Activated naive CD4-positive, alpha-beta T cell treated with anti-CD3 and anti-CD28 coated beads, Interleukin-2, amount 50 U/mL, for 24 hours (primary cell): ENCODE results near the gene ASPG.

Source experiments
- H3K27ac Mint-ChIP-seq: one replicate; pipeline ENCODE4 v1.8.0; 2021; ENCODE audit warnings: mild to moderate bottlenecking, mixed read lengths
- H3K27me3 Mint-ChIP-seq: one replicate; pipeline ENCODE4 v1.8.0; 2021; ENCODE audit warnings: mixed read lengths
- H3K36me3 Mint-ChIP-seq: one replicate; pipeline ENCODE4 v1.8.0; 2021; ENCODE audit warnings: mixed read lengths
- H3K4me1 Mint-ChIP-seq: one replicate; pipeline ENCODE4 v1.8.0; 2021; ENCODE audit warnings: mixed read lengths
- H3K4me3 Mint-ChIP-seq: one replicate; pipeline ENCODE4 v1.8.0; 2021; ENCODE audit warnings: mild to moderate bottlenecking, mixed read lengths
- H3K9me3 Mint-ChIP-seq: one replicate; pipeline ENCODE4 v1.8.0; 2021; ENCODE audit warnings: mixed read lengths

Gene ASPG

DNA sequence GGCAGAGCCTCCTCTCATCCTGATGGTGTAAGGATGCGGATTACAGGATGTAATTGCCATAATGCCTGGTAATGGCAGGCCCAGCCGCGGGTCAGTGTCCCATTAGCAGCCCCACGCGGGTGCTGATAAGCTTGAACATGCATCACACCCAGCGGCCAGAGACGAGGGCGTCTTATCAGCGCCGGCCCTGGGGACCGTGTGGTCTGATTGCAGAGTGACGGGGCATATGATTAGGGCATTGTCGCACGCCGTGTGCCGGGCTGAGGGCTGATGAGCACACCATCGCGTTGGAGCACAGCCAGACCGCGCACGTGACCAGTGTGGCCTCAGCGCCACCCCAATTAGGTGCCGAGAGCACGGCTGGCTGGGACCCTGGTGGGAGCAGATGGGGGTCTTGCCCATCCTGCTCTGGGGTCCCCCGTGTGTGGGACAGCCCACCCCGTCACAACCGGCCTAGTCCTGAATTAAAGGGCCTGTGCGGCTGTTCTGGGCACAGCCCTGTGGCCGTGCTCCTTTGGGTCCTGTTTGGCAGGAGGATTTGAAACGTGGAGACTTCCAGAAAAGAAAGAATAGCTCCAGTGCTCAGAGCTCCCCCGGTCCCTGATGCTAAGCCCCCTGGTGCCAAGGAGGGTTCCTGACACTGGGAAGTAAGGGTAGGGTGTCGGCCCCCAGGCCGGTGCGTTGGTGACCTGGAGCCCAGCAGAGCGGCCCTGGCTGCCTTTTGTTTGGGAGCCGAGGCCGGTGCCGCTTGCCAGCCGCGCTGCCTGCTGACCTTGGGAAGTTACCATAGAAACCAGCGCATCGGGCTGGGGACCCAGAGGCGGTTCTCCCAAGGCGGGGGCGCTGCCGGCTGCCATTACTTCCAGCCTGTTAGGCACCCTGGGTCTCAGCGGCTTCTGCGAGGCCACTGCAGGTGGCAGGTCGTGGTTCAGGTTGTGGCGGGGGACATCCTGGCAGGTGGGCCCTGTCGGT, 73.6 kb downstream of the ASPG start:
- Mint-ChIP-seq H3K27ac (no peak overlapping the region), H3K4me1 (no peaks in the 10 kb centered on the region)

DNA sequence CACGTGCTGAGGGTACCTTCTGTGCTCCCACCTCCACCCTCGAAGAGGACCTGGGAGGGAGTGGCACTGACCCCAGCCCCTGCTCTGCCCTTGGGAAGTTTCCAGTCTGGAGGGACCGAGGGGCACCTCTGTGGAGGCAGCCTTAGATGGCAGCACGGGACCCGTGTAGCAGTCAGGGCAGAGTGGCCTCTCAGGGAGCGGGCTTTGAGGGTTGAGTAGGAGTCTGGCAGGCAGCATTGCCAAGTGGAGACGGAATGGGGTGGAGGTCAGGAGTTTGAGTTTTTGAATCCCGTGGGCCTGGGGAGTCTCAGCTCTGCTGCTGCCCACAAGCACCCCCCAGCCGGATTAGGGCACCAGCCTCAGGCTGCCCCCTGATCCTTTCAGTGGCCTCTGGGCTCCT, 74.5 kb downstream of the ASPG start:
- H3K27ac Mint-ChIP-seq = no peak overlapping the region
- no peaks in the 10 kb centered on the region for H3K4me1 Mint-ChIP-seq
- no peaks in the 10 kb centered on the region for H3K36me3 Mint-ChIP-seq
- H3K9me3 Mint-ChIP-seq = no peaks in the 10 kb centered on the region
- no peak overlapping the region for H3K4me3 Mint-ChIP-seq
- H3K27me3 Mint-ChIP-seq = no peaks in the 10 kb centered on the region

More for the DNA sequence above, 73.6 kb downstream of the ASPG start:
- no peaks in the 10 kb centered on the region for H3K9me3 Mint-ChIP-seq
- no peaks in the 10 kb centered on the region for H3K36me3 Mint-ChIP-seq
- H3K27me3 Mint-ChIP-seq = no peaks in the 10 kb centered on the region
- H3K4me3 Mint-ChIP-seq = no peak overlapping the region

DNA sequence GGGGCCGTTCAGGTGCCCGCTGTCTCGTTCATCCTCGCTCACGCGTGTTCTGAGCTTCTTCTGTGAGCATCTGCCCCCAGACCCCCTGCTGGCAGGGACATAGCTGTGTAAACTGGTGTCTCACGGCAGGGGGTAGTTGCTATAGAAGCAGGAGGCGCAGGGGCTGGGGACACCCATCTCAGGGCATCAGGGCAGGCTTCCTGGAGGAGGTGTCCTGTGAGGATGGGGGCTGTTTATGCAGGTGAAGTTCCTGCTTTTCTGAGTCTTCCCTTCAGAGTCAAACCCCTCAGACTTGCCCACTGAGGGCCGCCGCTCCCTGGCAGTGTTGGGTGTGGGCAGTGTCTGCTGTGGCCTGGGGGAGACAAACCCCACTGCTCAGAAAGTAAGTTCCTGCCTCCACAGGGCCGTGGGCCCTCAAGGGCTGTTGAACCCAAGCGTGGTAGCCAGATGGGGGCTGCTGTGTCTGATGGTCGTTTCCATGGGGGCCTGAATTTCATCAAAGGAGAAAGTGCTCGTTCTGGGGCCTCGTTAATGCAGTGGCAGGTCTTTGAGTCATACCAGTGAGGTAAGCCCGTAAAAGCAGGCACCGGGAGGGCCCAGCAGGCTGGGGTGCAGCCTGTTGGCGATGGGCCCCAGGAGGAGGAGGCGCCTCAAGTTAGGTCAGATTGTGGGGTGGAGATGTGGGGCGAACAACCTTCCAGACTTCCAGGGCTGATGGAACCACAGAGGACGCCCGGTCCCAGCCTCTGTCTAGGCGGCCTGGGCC, 76.3 kb downstream of the ASPG start:
- H3K36me3 Mint-ChIP-seq = no peaks in the 10 kb centered on the region

DNA sequence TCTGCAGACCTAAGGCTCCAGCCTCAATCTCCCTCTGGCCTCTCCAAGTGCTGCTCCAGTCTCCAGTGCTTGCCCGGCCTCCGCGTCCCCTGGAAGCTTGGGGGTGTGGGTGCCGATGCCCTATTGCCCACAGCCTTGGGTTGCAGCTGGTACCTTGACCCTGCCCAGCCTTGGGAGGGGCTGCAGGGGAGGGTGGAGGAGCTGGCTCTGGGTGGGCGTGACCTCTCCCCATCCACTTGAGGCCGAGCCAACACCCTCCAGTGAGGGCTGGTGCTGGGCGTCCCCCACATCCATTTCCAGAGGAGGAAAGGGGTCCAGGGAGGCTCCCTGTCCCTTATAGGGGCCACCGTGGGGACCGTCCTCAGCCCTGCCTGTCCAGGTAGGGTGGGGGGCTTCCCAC, 77.0 kb downstream of the ASPG start:
- Mint-ChIP-seq H3K9me3 (no peaks in the 10 kb centered on the region), H3K4me1 (no peaks in the 10 kb centered on the region), H3K27me3 (no peaks in the 10 kb centered on the region), H3K36me3 (no peaks in the 10 kb centered on the region), H3K27ac (no peak overlapping the region), H3K4me3 (no peak overlapping the region)

More for the DNA sequence above, 76.3 kb downstream of the ASPG start:
- Mint-ChIP-seq H3K9me3 (no peaks in the 10 kb centered on the region), H3K4me3 (no peak overlapping the region), H3K4me1 (no peaks in the 10 kb centered on the region), H3K27me3 (no peaks in the 10 kb centered on the region), H3K27ac (no peak overlapping the region)

DNA sequence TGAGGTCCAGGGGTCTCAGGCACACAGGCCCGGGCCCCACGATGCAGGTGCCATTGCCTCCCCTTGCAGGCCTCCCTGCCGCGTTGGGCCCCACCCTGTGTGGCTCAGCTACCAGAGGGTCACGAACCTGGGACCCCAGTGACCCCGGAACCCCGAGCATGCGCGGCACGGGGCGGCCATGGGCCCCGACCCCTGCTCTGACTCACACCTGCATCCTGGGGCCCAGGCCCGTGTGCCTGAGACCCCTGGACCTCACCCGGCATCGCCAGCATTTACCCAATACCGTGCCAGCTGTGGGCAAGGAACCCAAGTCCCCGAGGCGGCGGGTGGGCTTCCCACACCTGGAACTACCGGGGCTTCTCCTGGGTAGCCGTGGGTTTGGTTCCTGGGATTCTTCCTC, 78.0 kb downstream of the ASPG start:
- no peaks in the 10 kb centered on the region for H3K9me3 Mint-ChIP-seq
- no peak overlapping the region for H3K4me3 Mint-ChIP-seq
- H3K4me1 Mint-ChIP-seq = no peaks in the 10 kb centered on the region
- no peaks in the 10 kb centered on the region for H3K27me3 Mint-ChIP-seq
- no peaks in the 10 kb centered on the region for H3K36me3 Mint-ChIP-seq
- no peak overlapping the region for H3K27ac Mint-ChIP-seq

GRCh38 chr14:104164041-104164440, 78.5 kb downstream of the ASPG start:
- no peaks in the 10 kb centered on the region for H3K36me3 Mint-ChIP-seq
- H3K27ac Mint-ChIP-seq = no peak overlapping the region
- H3K4me3 Mint-ChIP-seq = no peak overlapping the region
- no peaks in the 10 kb centered on the region for H3K27me3 Mint-ChIP-seq
- H3K4me1 Mint-ChIP-seq = no peaks in the 10 kb centered on the region
- H3K9me3 Mint-ChIP-seq = no peaks in the 10 kb centered on the region

- no peak overlapping the region for H3K27ac Mint-ChIP-seq
- no peaks in the 10 kb centered on the region for H3K9me3 Mint-ChIP-seq
- no peaks in the 10 kb centered on the region for H3K4me1 Mint-ChIP-seq
- H3K36me3 Mint-ChIP-seq = no peaks in the 10 kb centered on the region
- H3K27me3 Mint-ChIP-seq = no peaks in the 10 kb centered on the region
- H3K4me3 Mint-ChIP-seq = no peak overlapping the region
Measured at GRCh38 chr14:104164512-104164911, 79.0 kb downstream of the ASPG start.
